Bronchus fibroblast of lung (primary cell): ENCODE data around the gene TERF2IP. TPM values are rescaled to one million over a fixed set of nuclear protein-coding genes. Genes with fewer than 3 reads are reported as not detected.

Experiments used
- total RNA-seq: library from RNA; depleted of rRNA; stranded (reverse); fragments of >200 nt; gene quantifications from 2 replicates; pipeline ENCODE4 v1.2.3, GENCODE V29; 2015

Gene TERF2IP
- total RNA-seq, result 30.3 and 36.7 TPM in 2 replicates

DNA sequence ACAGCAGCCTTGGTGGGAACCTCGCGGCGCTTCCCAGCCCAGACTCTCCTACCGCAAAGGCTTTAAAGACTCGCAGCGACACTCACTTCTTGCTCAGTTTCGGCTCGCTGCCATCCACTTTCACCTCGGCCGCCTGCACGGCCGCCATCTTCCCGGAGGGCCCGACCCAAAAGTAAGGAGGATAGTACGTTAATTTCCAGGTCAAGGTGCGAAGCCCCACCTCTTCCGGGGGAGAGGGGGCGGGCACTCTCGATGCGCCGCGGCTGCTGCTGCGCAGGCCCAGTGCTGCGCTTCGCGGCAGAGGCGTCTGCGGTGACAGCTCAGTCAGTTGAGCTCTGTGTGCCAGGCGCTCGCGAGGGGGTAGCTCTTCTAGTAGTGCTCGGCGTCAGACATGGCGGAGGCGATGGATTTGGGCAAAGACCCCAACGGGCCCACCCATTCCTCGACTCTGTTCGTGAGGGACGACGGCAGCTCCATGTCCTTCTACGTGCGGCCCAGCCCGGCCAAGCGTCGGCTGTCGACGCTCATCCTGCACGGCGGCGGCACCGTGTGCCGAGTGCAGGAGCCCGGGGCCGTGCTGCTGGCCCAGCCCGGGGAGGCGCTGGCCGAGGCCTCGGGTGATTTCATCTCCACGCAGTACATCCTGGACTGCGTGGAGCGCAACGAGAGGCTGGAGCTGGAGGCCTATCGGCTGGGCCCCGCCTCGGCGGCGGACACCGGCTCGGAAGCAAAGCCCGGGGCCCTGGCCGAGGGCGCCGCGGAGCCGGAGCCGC is at the start of gene TERF2IP, which contains the start of gene KARS1:
Gene TERF2IP, plus strand, starts transcription at position 282 of the 773 bp plus-strand sequence. Its CDS starts 110 bp downstream, at position 392.
Gene KARS1, minus strand, starts transcription at position 174 of the 773 bp plus-strand sequence. Its CDS starts 26 bp downstream, at position 148.

DNA sequence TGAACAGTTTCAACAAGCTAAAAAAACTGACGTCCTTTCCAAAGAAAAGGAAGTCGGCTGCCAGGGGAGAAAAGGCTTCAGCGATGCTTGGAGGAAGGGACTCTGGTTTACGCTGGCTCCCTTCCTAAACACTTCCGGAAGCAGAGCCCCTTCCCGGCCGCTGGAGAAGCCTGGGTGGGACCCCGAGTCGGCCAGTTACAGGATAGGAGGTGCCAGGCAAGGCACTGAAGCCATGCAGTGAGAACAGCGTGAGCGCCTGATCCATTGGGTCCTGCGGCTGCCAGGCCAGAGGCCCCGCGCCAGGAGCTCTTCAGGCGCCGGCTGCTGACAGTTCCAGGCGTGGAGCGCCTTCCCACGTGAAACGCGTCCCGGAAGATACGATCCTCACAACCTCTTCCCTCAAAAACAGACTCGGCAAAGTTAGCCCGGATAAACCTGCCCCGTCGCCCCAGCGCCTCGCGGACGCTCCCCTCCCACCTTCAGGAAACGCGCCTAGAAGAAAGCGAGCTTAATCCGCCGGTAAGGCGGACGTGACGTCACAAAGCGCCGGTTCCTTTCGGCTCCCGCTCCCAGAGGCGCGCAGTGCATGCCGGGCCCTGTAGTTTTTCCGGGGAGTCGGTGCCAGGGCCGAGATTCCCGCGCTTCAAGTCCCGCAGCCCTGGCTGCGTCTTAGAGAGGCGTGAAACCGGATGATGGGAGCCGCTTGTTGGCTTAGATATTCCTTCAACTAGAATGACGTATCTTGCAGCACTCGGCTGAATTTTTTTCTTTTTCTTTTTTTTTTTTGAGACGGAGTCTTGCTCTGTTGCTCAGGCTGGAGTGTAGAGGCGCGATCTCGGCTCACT is 24.6 kb upstream of the TERF2IP start, which contains the start of gene ADAT1:
Gene ADAT1, minus strand, starts transcription at position 521 of the 845 bp plus-strand sequence. CDS start 2,482 bp downstream, outside the sequence.

GRCh38 chr16:75676909-75677308 is 29.3 kb downstream of the TERF2IP start, which contains the start of gene CPHXL2:
Gene CPHXL2, minus strand, starts transcription at chr16:75677009. Its CDS starts 10 bp downstream, at chr16:75676999.

DNA sequence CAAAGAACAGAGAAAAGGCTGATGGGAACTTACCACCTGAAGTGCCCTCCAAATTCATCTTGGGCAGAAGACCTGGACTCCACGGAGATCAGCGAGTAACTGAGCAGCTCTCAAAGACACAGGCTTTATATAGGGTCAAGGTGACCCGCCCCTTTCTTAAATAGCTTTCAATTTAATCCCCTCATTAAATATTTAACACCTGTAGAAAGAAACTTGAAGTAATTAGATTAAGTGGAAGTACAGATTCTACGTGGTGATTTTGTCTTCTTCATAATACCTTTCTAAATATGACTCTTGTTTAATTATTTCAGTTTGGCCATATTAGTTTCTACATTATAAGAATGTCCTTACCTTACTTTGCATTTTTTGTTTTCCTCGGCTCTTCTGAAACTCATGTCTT is 53.8 kb downstream of the TERF2IP start, which contains the start of gene DUXB:
Gene DUXB, minus strand, starts transcription at position 101 of the 400 bp plus-strand sequence. Its CDS starts 43 bp downstream, at position 58.

Other genes with a start within 250 kb of the TERF2IP start
- gene CFDP1, start 214.3 kb upstream of the TERF2IP start, total RNA-seq, result 37.5 and 44.4 TPM in 2 replicates
- 4.2 and 5.5 TPM in 2 replicates for gene TMEM170A, start 183.1 kb upstream of the TERF2IP start, total RNA-seq
- 1.0 and 2.0 TPM in 2 replicates for gene CHST6, start 152.3 kb upstream of the TERF2IP start, total RNA-seq
- under 0.01 TPM in 1 of 2 replicates, not detected in the other for gene CHST5, start 111.7 kb upstream of the TERF2IP start, total RNA-seq
- gene TMEM231, start 91.5 kb upstream of the TERF2IP start, total RNA-seq, result 8.6 and 12.6 TPM in 2 replicates
- gene GABARAPL2, start 81.4 kb upstream of the TERF2IP start, total RNA-seq, result 41.2 and 44.2 TPM in 2 replicates
- gene ADAT1, start 24.5 kb upstream of the TERF2IP start, total RNA-seq, result 36.3 and 43.4 TPM in 2 replicates
- 188 and 191 TPM in 2 replicates for gene KARS1, start 108 bp upstream of the TERF2IP start, total RNA-seq
- not detected in 2 replicates for gene CPHXL2, start 29.2 kb downstream of the TERF2IP start, total RNA-seq
- not detected in 2 replicates for gene DUXB, start 53.7 kb downstream of the TERF2IP start, total RNA-seq
- gene CPHXL, start 78.7 kb downstream of the TERF2IP start, total RNA-seq, result not detected in 2 replicates